ACC112 (cell line): ENCODE measurements around the gene TEX11.
"Not testable (repeated sequence)": the region's sequence is repeated elsewhere in the genome, so short reads cannot be mapped to it uniquely, and the experiment has no call there.

ENCODE experiments used
- H2AFZ ChIP-seq: fragments of 200-600 bp; sonication (generic); one replicate; pipeline ENCODE4 v1.6.0; 2017; ENCODE audit warnings: antibody characterized with exemption, low read length; ENCODE audit not compliant: unreplicated experiment
- H3K27ac ChIP-seq: fragments of 200-600 bp; sonication (generic); 2 replicates; pipeline ENCODE4 v1.5.1; 2014; ENCODE audit warnings: low read depth, mild to moderate bottlenecking, antibody characterized with exemption, low read length, moderate library complexity
- H3K27me3 ChIP-seq: fragments of 200-600 bp; sonication (generic); 2 replicates; pipeline ENCODE4 v1.6.1; 2014; ENCODE audit warnings: mild to moderate bottlenecking, antibody characterized with exemption, low read length, moderate library complexity, mixed read lengths; ENCODE audit not compliant: insufficient read depth
- H3K36me3 ChIP-seq: fragments of 200-600 bp; sonication (generic); 2 replicates; pipeline ENCODE4 v1.6.1; 2016; ENCODE audit warnings: mild to moderate bottlenecking, antibody characterized with exemption, low read length, moderate library complexity, mixed read lengths; ENCODE audit not compliant: insufficient read depth
- H3K4me1 ChIP-seq: fragments of 200-600 bp; sonication (generic); one replicate; pipeline ENCODE4 v1.6.1; 2016; ENCODE audit warnings: low read length, mixed read lengths; ENCODE audit not compliant: insufficient read depth, unreplicated experiment, control insufficient read depth
- H3K4me3 ChIP-seq: fragments of 200-600 bp; sonication (generic); 2 replicates; pipeline ENCODE4 v1.5.1; 2014; ENCODE audit warnings: mild to moderate bottlenecking, low read depth, low read length
- H3K79me2 ChIP-seq: fragments of 200-600 bp; sonication (generic); one replicate; pipeline ENCODE4 v1.6.0; 2016; ENCODE audit warnings: low read length; ENCODE audit not compliant: control insufficient read depth, unreplicated experiment, insufficient read depth

The TEX11 gene

DNA sequence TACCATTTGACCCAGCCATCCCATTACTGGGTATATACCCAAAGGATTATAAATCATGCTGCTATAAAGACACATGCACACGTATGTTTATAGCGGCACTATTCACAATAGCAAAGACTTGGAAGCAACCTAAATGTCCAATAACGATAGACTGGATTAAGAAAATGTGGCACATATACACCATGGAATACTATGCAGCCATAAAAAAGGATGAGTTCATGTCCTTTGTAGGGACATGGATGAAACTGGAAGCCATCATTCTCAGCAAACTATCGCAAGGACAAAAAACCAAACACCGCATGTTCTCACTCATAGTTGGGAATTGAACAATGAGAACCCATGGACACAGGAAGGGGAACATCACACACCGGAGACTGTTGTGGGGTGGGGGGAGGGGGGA lies 64.4 kb downstream of the TEX11 start:
- H3K27ac ChIP-seq, H3K4me1 ChIP-seq, H3K36me3 ChIP-seq, H3K4me3 ChIP-seq, H3K27me3 ChIP-seq, H3K79me2 ChIP-seq, H2AFZ ChIP-seq: not testable (repeated sequence)

DNA sequence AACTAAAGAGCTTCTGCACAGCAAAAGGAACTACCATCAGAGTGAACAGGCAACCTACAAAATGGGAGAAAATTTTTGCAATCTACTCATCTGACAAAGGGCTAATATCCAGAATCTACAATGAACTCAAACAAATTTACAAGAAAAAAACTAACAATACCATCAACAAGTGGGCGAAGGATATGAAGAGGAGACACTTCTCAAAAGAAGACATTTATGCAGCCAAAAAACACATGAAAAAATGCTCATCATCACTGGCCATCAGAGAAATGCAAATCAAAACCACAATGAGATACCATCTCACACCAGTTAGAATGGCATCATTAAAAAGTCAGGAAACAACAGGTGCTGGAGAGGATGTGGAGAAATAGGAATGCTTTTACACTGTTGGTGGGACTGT lies 64.9 kb downstream of the TEX11 start:
- H3K79me2 ChIP-seq, H2AFZ ChIP-seq, H3K4me3 ChIP-seq, H3K36me3 ChIP-seq, H3K27me3 ChIP-seq, H3K4me1 ChIP-seq, H3K27ac ChIP-seq: not testable (repeated sequence)

DNA sequence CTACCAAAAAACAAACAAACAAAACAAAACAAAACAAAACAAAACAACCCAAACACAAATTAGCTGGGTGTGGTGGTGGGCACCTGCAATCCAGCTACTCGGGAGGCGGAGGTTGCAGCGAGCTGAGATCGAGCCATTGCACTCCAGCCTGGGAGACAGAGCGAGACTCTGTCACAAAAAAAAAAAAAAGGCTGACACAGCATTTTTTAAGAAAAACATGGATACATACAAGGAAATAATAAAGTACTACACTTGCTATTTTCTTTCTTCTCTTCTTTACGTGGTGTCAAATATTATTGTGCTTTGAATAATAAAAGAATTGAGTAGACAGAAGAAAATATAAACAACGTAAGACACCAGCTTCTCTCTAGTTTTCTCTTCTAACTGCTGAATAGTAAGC lies 73.9 kb downstream of the TEX11 start:
- H3K27me3 ChIP-seq = no peaks in the 10 kb centered on the region
- no peak overlapping the region for H2AFZ ChIP-seq
- H3K4me1 ChIP-seq = no peaks in the 10 kb centered on the region
- no peaks in the 10 kb centered on the region for H3K36me3 ChIP-seq
- no peak overlapping the region for H3K27ac ChIP-seq
- H3K79me2 ChIP-seq = no peaks in the 10 kb centered on the region
- H3K4me3 ChIP-seq = no peak overlapping the region

DNA sequence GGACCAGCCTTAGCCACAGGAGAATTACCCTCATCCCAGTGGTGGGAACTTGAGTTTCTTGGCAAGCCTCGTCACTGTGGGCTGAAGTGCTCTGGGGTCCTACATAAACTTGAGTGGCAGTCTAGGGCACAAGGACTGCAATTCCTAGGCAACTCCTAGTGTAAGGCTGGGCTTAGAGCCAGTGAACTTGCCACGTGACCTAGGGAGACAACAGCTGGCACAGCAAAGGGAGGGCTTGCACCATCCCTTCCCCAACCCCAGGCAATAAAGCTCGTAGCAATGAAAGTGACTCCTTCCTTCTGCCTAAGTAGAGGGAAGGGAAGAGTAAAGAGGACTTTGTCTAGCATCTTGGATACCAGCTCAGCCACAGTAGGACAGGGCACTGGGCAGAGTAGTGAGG lies 81.8 kb downstream of the TEX11 start:
- no peak overlapping the region for H3K4me3 ChIP-seq
- H3K27ac ChIP-seq = no peak overlapping the region
- H3K36me3 ChIP-seq = no peaks in the 10 kb centered on the region
- no peaks in the 10 kb centered on the region for H3K4me1 ChIP-seq
- no peaks in the 10 kb centered on the region for H3K79me2 ChIP-seq
- no peaks in the 10 kb centered on the region for H3K27me3 ChIP-seq
- H2AFZ ChIP-seq = no peak overlapping the region

DNA sequence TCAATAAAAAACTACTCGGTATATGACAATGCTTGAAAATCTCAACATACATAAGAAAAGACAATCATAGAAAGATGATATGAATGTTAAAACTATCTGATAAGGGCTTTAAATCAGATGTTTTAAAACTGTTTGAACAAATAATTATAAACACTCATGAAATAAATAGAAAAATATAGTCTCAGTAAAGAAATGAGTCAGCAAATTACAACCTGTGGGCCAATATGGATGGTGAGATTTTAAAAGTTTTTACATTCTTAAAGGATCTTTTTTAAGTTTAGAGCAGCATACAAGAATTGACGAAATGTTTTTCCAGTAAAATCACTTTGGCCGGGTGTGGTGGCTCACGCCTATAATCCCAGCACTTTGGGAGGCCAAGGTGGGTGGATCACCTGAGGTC lies 83.1 kb downstream of the TEX11 start:
- no peaks in the 10 kb centered on the region for H3K27me3 ChIP-seq
- no peak overlapping the region for H3K27ac ChIP-seq
- no peaks in the 10 kb centered on the region for H3K79me2 ChIP-seq
- H3K4me3 ChIP-seq = no peak overlapping the region
- H3K4me1 ChIP-seq = no peaks in the 10 kb centered on the region
- no peak overlapping the region for H2AFZ ChIP-seq
- no peaks in the 10 kb centered on the region for H3K36me3 ChIP-seq

DNA sequence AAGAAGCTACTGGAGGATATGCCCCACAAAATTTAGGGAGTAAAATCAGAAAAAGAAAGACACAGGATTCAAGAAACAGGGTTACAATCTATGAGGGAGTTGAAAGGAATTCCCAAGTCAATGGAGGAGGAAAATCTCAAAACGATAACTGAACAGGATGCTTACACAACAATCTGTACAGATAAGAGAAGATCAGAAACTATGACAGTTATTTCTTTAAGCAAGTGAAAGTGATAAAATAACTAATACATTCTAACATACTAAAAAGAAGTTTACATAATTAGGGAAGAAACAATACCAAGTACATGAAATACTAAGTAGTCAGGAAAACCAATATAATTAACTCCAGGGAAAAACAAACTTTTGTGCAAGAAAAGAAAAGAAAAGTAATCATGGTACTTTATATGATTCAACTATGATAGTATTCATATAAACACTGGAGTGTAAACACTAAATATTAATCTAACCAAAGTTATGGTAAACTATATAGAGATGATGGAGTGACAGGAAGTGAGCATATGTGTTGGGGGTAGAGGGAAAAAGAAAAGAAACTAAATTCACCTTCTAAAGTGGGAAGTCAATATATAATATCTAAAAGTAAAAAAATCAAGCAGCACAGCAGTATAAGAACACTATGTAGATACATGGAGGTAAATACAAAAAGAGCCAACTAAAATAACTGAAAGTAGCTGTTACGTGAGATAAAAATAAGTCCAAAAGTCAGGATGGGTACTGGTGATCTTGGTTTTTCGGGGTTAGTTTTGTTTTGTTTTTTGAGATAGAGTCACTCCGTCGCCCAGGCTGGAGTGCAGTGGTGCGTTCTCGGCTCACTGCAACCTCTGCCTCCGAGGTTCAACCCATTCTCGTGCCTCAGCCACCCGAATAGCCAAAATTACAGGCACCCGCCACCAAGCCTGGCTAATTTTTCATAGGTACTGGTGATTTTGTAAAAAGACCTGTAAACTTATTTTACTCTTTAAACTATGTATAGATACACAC lies 99.3 kb downstream of the TEX11 start:
- no peak overlapping the region for H3K27ac ChIP-seq
- H3K27me3 ChIP-seq = no peaks in the 10 kb centered on the region
- no peak overlapping the region for H3K4me3 ChIP-seq
- H3K79me2 ChIP-seq = no peaks in the 10 kb centered on the region
- no peaks in the 10 kb centered on the region for H3K36me3 ChIP-seq
- H3K4me1 ChIP-seq = no peaks in the 10 kb centered on the region
- no peak overlapping the region for H2AFZ ChIP-seq

DNA sequence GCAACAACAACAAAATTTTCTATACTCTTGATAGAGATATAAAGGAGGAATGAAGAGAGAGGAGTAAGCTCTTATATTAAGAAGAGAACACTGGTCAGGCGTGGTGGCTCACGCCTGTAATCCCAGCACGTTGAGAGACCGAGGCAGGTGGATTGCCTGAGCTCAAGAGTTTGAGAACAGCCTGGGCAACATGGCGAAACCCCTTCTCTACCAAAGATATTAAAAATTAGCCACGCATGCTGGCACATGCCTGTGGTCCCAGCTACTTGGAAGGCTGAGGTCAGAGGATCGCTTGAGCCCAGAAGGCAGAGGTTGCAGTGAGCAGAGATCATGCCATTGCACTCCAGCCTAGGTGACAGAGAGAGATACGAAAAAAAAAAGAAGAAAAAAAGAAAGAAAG lies 102.4 kb downstream of the TEX11 start:
- no peak overlapping the region for H3K4me3 ChIP-seq
- H3K79me2 ChIP-seq = no peaks in the 10 kb centered on the region
- H3K4me1 ChIP-seq = no peaks in the 10 kb centered on the region
- no peaks in the 10 kb centered on the region; the same call in 1 of the 2 replicates for H3K27me3 ChIP-seq
- no peaks in the 10 kb centered on the region for H3K36me3 ChIP-seq
- no peak overlapping the region for H3K27ac ChIP-seq
- no peak overlapping the region for H2AFZ ChIP-seq

DNA sequence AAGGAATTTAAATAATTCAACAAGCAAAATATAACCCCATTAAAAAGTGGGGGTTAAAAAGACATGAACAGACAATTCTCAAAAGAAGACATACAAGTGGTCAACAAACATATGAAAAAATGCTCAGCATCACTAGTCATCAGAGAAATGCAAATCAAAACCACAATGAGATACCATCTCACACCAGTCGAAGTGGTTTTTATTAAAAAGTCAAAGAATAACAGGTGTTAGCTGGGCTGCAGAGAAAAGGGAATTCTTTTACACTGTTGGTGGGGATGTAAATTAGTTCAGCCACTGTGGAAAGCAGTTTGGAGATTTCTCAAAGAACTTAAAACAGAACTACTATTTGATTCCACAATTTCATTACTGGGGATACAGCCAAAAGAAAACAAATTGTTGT lies 111.8 kb downstream of the TEX11 start:
- H3K27ac ChIP-seq, H3K27me3 ChIP-seq, H3K36me3 ChIP-seq, H3K4me3 ChIP-seq, H3K4me1 ChIP-seq, H3K79me2 ChIP-seq, H2AFZ ChIP-seq: not testable (repeated sequence)

DNA sequence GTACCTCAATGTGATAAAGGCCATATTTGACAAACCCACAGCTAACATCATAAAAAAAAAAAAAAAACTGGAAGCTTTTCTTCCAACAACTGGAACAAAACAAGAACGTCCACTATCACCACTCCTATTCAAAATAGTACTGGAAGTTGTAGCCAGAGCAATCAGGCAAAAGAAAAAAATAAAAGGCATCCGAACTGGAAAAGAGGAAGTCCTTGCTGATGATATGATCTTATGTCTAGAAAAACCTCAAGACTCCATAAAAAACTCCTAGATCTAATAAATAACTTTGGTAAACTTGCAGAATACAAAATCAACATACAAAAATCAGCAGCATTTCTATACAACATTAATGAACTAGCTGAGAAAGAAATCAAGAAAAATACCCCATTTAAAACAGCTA lies 134.3 kb downstream of the TEX11 start:
- Histone ChIP-seq H3K4me3 (no peak overlapping the region), H3K27me3 (no peaks in the 10 kb centered on the region), H3K36me3 (no peaks in the 10 kb centered on the region), H2AFZ (no peak overlapping the region), H3K4me1 (no peaks in the 10 kb centered on the region), H3K27ac (no peak overlapping the region), H3K79me2 (no peaks in the 10 kb centered on the region)

DNA sequence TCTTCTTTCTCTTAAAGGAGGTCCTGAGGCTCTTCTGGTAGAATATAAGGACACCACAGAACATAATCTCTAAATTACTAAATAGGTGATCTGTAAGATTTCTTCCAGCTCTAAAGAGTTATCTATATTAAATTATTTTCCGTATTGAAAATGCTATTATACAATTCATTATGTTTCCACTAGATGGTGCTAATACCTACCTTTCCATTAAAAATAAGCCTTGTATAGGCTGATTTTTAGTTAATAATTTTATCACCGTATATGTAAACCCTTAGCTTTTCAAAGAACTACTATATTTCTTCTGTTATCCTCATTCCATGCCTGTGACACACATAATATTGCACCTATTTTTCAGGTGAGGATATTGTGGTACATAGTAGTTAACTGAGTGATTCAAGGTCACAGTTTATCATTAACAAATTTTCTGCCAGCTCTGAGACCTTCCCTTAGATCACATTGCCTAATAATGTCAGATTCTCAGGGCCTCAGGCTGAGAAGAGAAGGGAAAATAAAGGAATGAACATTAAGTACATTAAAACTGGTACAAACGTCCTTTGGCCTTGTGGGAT lies 138.8 kb downstream of the TEX11 start:
- no peaks in the 10 kb centered on the region for H3K4me1 ChIP-seq
- no peak overlapping the region for H2AFZ ChIP-seq
- no peak overlapping the region for H3K4me3 ChIP-seq
- no peaks in the 10 kb centered on the region for H3K36me3 ChIP-seq
- H3K27ac ChIP-seq = no peak overlapping the region
- H3K79me2 ChIP-seq = no peaks in the 10 kb centered on the region
- no peaks in the 10 kb centered on the region for H3K27me3 ChIP-seq

DNA sequence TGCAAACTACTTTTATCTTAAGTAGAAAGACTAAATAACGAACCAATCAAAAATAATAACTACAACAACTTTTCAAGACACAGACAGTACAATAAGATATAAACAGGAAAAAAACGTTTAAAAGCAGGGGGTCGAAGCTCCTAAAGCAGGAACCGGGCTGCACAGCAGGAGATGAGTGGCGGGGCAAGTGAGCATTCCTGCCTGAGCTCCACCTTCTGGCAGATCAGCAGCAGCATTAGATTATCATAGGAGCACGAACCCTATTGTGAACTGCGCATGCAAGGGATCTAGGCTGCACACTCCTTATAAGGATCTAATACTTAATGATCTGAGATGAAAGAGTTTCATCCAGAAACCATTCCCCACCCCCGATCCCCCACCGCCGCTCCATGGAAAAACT lies 146.2 kb downstream of the TEX11 start:
- H3K27me3 ChIP-seq = peaks cover 4% of the 10 kb centered on the region
- no peak overlapping the region for H3K27ac ChIP-seq
- no peaks in the 10 kb centered on the region for H3K4me1 ChIP-seq
- no peaks in the 10 kb centered on the region for H3K79me2 ChIP-seq
- no peak overlapping the region for H3K4me3 ChIP-seq
- no peak overlapping the region for H2AFZ ChIP-seq
- H3K36me3 ChIP-seq = no peaks in the 10 kb centered on the region
